Naive thymus-derived CD8-positive, alpha-beta T cell (primary cell): ENCODE measurements around the gene PIM1. TPM values are rescaled to one million over a fixed set of nuclear protein-coding genes. Genes with fewer than 3 reads are reported as not detected.
"Not testable (repeated sequence)": the region's sequence is repeated elsewhere in the genome, so short reads cannot be mapped to it uniquely, and the experiment has no call there.

Source experiments
- ATAC-seq, 2 donors: fragments of 150-1000 bp; cut with Tn5 transposase in 1 of 2; sonication (Bioruptor Pico), chemical (Tn5 transposase) in 1 of 2; 1 replicate in 1 of 2; 2 replicates in 1 of 2; pipeline ENCODE4 v1.10.0; 2021; ENCODE audit warnings: mild to moderate bottlenecking in 2 of 2, moderate library complexity in 2 of 2
- POLR2A ChIA-PET: fragments of 350-600 bp; sonication (Branson Sonifier 250); formaldehyde crosslinking; loops from one replicate; lab custom pipeline; 2021; ENCODE audit warnings: antibody characterized with exemption; lab: Charles Lee
- DNase-seq, 10 donors: peaks; one replicate each; pipeline versions ENCODE4 v3.0.0 to v3.0.0-alpha.2; 2020 to 2022
- H3K27ac Mint-ChIP-seq, 10 donors: one replicate each; pipeline ENCODE4 v1.8.0; 2020 to 2022; ENCODE audit warnings: mild to moderate bottlenecking in 10 of 10, mixed read lengths in 10 of 10, moderate library complexity in 4 of 10, inconsistent platforms in 1 of 10
- H3K27me3 Mint-ChIP-seq, 5 donors: one replicate each; pipeline ENCODE4 v1.8.0; 2021 to 2022; ENCODE audit warnings: mixed read lengths in 5 of 5
- H3K36me3 Mint-ChIP-seq, 3 donors: one replicate each; pipeline ENCODE4 v1.8.0; 2020 to 2022; ENCODE audit warnings: mixed read lengths in 3 of 3, mild to moderate bottlenecking in 2 of 3, inconsistent platforms in 1 of 3
- H3K4me1 Mint-ChIP-seq, 4 donors: one replicate each; pipeline ENCODE4 v1.8.0; 2021 to 2022; ENCODE audit warnings: mixed read lengths in 4 of 4
- H3K4me3 Mint-ChIP-seq, 10 donors: one replicate each; pipeline ENCODE4 v1.8.0; 2020 to 2022; ENCODE audit warnings: mild to moderate bottlenecking in 10 of 10, mixed read lengths in 10 of 10, moderate library complexity in 6 of 10, inconsistent platforms in 1 of 10
- H3K9me3 Mint-ChIP-seq, 9 donors: one replicate each; pipeline ENCODE4 v1.8.0; 2020 to 2022; ENCODE audit warnings: mixed read lengths in 9 of 9, mild to moderate bottlenecking in 3 of 9, inconsistent platforms in 1 of 9, moderate library complexity in 1 of 9
- polyA plus RNA-seq, 3 donors: library from polyadenylated mRNA; unstranded; fragments of 300-500 nt; fragmentation: Illumina TruSeq; gene quantifications; one replicate each; pipeline ENCODE4 v1.2.3, GENCODE V29; 2021
- total RNA-seq, 8 experiments: library from RNA in 2 of 8; stranded (reverse) in 2 of 8; gene quantifications; one replicate each; pipeline ENCODE4 v1.2.3 and lab custom pipeline; 2021 to 2026

The PIM1 gene
- 10 to 100 TPM; 79.3 to 80.5 TPM for total RNA-seq
- 100 to 1,000 TPM; 106 to 196 (median 182) TPM for polyA plus RNA-seq
- total RNA-seq (lab: John Stamatoyannopoulos, UW): 117 to 335 (median 180) reads per million in 6 experiments

DNA sequence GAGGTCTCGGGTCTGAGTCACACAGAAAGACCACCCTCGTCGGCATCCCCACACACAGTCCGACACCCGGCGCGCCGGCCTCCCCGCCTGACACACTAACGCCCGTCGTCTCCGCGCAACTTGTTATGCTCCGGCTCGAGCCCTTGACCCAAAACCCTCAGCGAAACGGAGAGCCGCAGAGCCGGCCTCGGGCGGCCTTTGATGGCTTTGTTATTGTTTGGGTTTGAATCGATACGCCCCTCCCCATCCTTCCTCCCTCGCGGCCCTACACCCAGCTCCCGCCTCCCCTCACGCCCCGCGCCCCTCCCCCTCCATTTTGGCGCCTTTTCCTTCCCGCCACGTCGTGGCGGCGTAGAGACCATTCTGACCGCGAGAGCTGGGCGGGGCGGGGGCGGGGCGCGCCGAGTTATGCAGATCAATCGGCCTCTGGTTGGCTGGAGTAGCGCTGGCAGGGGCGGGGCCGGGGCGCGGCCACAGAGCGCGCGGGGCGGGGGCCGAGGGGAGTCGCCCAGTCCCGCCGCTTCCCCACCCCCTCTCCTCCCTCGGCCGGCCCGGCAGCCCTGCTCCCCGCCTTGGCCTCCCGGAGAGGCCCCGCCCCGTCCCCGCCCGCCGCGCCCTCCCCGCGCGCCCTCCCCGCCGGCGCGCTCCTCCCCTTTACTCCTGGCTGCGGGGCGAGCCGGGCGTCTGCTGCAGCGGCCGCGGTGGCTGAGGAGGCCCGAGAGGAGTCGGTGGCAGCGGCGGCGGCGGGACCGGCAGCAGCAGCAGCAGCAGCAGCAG, at the start of gene PIM1:
Gene PIM1, plus strand, starts transcription at position 657 of the 777 bp plus-strand sequence. CDS start 424 bp downstream, outside the sequence.
- peak within 1 kb of the TSS; percentile 87 to 99 (median 96) for H3K27ac Mint-ChIP-seq
- H3K36me3 Mint-ChIP-seq: peaks cover 20 to 38% (median 34%) of the 10 kb centered on the region in 3 donors
- H3K9me3 Mint-ChIP-seq: peaks cover 0 to 2% (median 0%) of the 10 kb centered on the region in 9 donors
- ATAC-seq (peak; percentile 68 to 83), DNase-seq (peak; percentile 81 to 99 (median 97))
- peaks cover 25 to 53% (median 40%) of the 10 kb centered on the region in 4 donors for H3K4me1 Mint-ChIP-seq
- no peaks in the 10 kb centered on the region for H3K27me3 Mint-ChIP-seq
- POLR2A ChIA-PET: interaction anchor here (0.6 to 11.2 kb wide), 15 partner anchors 9 to 572 kb away, joined by 3 to 205 read pairs (median 7); partner anchors contain the start of genes C6orf89 and MTCH1
- peak within 1 kb of the TSS; percentile 93 to 99 (median 97) for H3K4me3 Mint-ChIP-seq

DNA sequence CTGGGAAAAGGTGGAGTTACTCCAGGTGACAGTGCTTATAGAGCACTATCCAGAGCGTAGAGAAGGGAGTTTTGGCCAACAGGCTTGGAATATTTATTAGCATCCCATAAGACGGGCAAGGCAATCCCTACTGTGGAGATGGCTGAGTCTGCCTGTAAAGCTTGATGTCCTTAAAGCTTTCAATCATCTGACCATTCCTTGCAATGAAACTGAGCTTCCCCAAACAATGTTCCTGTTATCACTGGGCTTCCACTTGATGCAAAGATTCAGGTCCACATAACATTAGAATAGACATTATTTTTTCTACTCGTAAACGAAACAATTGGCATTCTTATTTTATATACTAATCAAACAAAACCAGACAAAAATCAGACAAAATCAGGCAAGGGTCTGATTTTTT, 48.4 kb upstream of the PIM1 start:
- ATAC-seq (no peak), DNase-seq (no peak)
- Mint-ChIP-seq H3K27me3 (peaks cover 0 to 22% (median 6%) of the 10 kb centered on the region in 5 donors), H3K27ac (no peak overlapping the region), H3K9me3 (peaks cover 0 to 1% (median 0%) of the 10 kb centered on the region in 9 donors), H3K4me1 (peaks cover 0 to 6% (median 2%) of the 10 kb centered on the region in 4 donors), H3K36me3 (no peaks in the 10 kb centered on the region), H3K4me3 (no peak overlapping the region)
- POLR2A ChIA-PET: interaction anchor here (0.6 to 0.7 kb wide), 2 partner anchors 66 to 105 kb away, joined by 3 to 7 read pairs; no protein-coding TSS in a partner anchor

DNA sequence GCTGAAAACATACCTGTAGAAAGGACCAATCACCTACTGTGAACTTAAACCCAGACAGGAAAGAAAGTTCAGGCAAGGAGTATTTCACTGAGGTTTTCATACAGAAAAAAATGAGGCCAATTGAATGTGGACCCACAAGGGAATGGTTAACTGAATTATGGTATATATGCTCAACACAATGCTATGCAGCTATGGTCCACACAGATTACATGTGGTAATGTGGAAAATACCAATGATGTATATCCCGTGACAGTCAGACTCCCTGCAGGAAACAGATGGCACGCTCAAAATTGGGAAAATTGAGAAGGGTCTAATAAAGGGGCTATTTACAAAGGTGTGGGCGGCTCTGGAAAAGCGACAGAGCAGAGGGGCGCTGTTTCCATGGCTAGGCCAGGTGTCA, 47.1 kb upstream of the PIM1 start:
- no peaks in the 10 kb centered on the region for H3K36me3 Mint-ChIP-seq
- H3K4me3 Mint-ChIP-seq: no peak overlapping the region
- no peak for ATAC-seq
- POLR2A ChIA-PET: no interaction called here
- H3K4me1 Mint-ChIP-seq: peaks cover 0 to 4% (median 2%) of the 10 kb centered on the region in 4 donors
- DNase-seq: no peak
- peaks cover 0 to 22% (median 6%) of the 10 kb centered on the region in 5 donors for H3K27me3 Mint-ChIP-seq
- H3K27ac Mint-ChIP-seq: no peak overlapping the region
- peaks cover 0 to 1% (median 0%) of the 10 kb centered on the region in 9 donors for H3K9me3 Mint-ChIP-seq

DNA sequence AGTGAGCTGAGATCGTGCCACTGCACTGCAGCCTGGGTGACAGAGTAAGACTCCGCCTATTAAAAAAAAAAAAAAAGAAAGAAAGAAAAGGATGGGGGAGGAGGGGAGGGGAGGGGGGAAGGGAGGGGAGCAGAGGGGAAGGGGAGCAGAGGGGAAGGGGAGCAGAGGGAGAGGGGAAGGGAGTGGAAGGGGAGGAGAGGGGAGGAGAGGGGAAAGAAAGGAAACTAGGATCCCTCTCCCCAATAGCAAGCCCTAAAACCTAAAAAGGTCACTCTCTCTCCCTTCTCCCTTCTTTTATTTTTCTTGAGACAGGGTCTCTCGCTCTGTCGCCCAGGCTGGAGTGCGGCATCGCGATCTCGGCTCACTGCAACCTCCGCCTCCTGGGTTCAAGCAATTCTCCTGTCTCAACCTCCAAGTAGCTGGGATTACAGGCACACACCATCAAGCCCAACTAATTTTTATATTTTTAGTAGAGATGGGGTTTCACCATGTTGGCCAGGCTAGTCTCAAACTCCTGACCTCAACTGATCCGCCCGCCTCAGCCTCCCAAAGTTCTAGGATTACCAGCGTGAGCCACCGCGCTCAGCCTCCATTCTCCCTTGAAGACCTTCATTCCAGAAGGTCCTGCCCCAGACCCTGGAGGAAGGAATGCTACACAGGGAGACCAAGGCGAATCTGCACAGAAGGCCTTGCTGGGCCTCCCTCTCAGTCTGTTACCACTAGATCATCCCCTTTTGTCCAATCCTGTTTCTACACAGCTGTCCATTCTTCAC, 45.8 kb upstream of the PIM1 start:
- ATAC-seq (no peak), DNase-seq (no peak)
- Mint-ChIP-seq H3K9me3 (peaks cover 0 to 1% (median 0%) of the 10 kb centered on the region in 9 donors), H3K27me3 (peaks cover 0 to 22% (median 6%) of the 10 kb centered on the region in 5 donors), H3K36me3 (no peaks in the 10 kb centered on the region), H3K4me1 (peaks cover 0 to 4% (median 2%) of the 10 kb centered on the region in 4 donors), H3K4me3 (no peak overlapping the region), H3K27ac (no peak overlapping the region)
- POLR2A ChIA-PET: no interaction called here

- ATAC-seq (no peak), DNase-seq (no peak)
- Mint-ChIP-seq H3K36me3 (no peaks in the 10 kb centered on the region), H3K9me3 (peaks cover 0 to 1% (median 0%) of the 10 kb centered on the region in 9 donors), H3K4me3 (no peak overlapping the region), H3K27me3 (peaks cover 0 to 22% (median 6%) of the 10 kb centered on the region in 5 donors), H3K27ac (no peak overlapping the region), H3K4me1 (peaks cover 0 to 2% (median 0%) of the 10 kb centered on the region in 4 donors)
- POLR2A ChIA-PET: no interaction called here
These were observed 44.0 kb upstream of the PIM1 start for GRCh38 chr6:37125774-37126492.

- POLR2A ChIA-PET: no interaction called here
- Mint-ChIP-seq H3K27me3 (peaks cover 0 to 22% (median 6%) of the 10 kb centered on the region in 5 donors), H3K27ac (no peak overlapping the region), H3K4me3 (no peak overlapping the region), H3K36me3 (no peaks in the 10 kb centered on the region), H3K4me1 (peaks cover 0 to 2% (median 0%) of the 10 kb centered on the region in 4 donors), H3K9me3 (peaks cover 0 to 1% (median 0%) of the 10 kb centered on the region in 9 donors)
- no peak for DNase-seq
- no peak for ATAC-seq
These were observed 43.4 kb upstream of the PIM1 start for GRCh38 chr6:37126493-37126958.

DNA sequence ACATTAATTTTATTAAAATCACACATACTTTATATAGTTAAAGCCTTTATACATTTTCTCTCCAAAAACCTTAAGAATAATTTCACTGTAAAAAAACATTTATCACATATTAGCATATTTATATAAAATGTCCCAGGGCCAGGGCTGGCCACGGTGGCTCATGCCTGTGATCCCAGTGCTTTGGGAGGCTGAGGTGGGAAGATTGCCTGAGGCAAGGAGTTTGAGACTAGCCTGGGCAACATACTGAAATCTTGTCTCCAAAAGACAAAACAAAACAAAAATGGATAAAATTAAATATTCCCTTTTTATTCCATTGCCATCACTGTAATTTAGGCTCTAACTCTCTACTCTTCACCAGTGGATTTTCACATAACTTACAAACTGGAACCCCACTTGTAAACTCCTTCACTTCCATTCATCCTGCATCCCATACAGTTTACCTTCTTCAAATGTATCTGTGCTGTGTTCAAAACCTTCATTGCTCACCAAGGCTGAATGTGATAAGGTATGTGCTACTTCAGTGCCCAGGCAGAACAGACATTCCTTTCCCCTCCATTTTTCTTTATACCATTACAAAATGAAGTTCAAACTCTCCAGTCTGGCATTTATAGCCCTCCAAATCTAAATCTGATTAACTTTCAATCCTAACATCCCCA, 42.9 kb upstream of the PIM1 start:
- DNase-seq: no peak
- Mint-ChIP-seq H3K27me3 (peaks cover 0 to 22% (median 6%) of the 10 kb centered on the region in 5 donors), H3K9me3 (peaks cover 0 to 1% (median 0%) of the 10 kb centered on the region in 9 donors), H3K4me3 (no peak overlapping the region), H3K27ac (no peak overlapping the region), H3K4me1 (peaks cover 0 to 3% (median under 1%) of the 10 kb centered on the region in 4 donors), H3K36me3 (no peaks in the 10 kb centered on the region)
- ATAC-seq: no peak
- POLR2A ChIA-PET: no interaction called here

DNA sequence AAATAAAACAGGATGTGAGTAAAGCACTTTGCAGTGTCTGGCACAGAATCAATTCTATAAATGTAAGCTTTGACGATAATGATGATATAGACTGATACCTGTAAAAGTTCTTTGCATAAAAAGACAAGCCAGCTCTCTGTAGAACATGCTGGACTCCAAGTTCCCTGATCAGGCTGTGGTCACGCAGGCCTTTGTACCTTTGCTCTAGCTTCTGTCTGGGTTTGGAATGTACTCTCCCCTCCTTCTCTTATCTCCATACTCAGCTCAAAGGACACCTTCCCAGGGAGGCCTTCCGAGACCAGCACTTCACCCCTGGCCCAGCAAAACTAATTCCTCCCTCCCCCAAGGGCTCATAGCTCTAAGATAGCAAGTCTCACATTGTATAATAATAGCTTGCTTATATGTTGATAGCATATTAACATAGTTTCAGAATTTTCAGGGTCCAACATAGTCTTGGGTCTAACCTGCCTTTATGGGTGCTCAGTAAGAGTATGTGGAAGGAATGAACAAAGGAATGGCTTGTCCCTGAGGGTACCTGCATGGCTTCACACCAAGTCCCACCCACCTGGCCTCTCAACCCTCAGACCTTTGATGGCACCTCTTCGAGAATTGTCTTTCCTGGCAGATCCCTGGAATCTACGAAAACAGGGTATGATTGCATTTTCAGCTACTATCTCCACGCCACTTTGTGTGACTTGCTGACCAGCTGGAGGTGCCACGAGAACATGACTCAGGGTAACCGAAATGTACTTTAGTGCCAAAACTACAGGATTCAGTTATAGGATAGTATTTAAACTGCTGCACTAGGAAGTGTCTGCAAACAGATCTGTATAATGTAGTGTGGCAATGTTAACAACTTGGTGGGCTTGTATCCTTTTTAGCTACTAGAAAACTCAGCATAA, 41.7 kb upstream of the PIM1 start:
- DNase-seq: no peak
- Mint-ChIP-seq H3K36me3 (no peaks in the 10 kb centered on the region), H3K27ac (peak overlapping the region in 2 of 10 donors; percentile 36 to 73), H3K27me3 (peaks cover 0 to 12% (median 1%) of the 10 kb centered on the region in 5 donors), H3K9me3 (peaks cover 0 to 1% (median 0%) of the 10 kb centered on the region in 9 donors), H3K4me1 (peaks cover 0 to 4% (median under 1%) of the 10 kb centered on the region in 4 donors), H3K4me3 (no peak overlapping the region)
- POLR2A ChIA-PET: interaction anchor here (0.8 kb wide), 1 partner anchor 243 kb away, joined by 3 read pairs; the partner anchor contains the start of gene C6orf89
- no peak for ATAC-seq

DNA sequence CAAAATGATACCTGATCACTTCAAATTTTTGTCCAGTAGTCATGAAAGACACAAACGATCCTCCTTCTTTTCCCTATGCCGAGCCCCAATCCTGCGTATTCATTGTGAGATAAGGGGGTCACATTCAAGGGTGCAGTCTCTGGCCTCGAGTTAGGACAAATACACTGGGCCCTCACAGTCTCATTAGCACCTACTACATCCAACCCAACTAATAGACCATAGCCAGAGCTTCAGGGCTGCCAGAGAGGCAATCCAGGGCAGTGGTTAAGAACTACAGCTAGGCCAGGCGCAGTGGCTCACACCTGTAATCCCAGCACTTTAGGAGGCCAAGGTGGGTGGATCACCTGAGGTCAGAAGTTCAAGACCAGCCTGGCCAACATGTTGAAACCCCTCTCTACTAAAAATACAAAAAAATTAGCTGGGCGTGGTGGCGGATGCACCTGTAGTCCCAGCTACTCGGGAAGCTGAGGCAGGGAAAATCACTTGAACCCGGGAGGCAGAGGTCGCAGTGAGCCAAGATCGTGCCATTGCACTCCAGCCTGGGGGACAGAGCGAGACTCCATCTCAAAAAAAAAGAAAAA, 41.0 kb upstream of the PIM1 start:
- peaks cover 0 to 11% (median 1%) of the 10 kb centered on the region in 5 donors for H3K27me3 Mint-ChIP-seq
- H3K4me1 Mint-ChIP-seq, H3K27ac Mint-ChIP-seq, H3K4me3 Mint-ChIP-seq, H3K9me3 Mint-ChIP-seq, ATAC-seq, H3K36me3 Mint-ChIP-seq, POLR2A ChIA-PET, DNase-seq: not testable (repeated sequence)

DNA sequence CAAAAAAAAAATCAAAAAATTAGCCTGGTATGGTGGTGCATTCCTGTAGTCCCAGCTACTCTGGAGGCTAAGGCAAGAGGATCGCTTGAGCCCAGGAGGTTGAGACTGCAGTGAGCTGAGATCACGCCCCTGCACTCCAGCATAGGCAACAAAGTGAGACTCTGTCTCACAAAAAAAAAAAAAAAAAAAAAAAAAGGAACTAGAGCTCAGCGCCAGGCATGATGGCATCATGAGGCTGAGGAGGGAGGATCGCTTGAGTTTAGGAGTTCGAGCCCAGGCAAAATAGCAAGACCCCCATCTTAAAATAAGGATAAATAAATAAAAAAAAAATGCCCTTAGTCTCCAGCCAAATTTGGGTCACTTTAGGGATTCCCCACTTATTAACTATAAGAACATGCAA, 40.4 kb upstream of the PIM1 start:
- no peak overlapping the region for H3K4me3 Mint-ChIP-seq
- no peaks in the 10 kb centered on the region for H3K36me3 Mint-ChIP-seq
- H3K27ac Mint-ChIP-seq: no peak overlapping the region
- peaks cover 0 to 1% (median 0%) of the 10 kb centered on the region in 9 donors for H3K9me3 Mint-ChIP-seq
- DNase-seq (no peak), ATAC-seq (no peak)
- peaks cover 0 to 9% (median under 1%) of the 10 kb centered on the region in 4 donors for H3K4me1 Mint-ChIP-seq
- POLR2A ChIA-PET: no interaction called here
- peaks cover 0 to 11% (median 0%) of the 10 kb centered on the region in 5 donors for H3K27me3 Mint-ChIP-seq
